Breast epithelium (tissue), 4 donors: ENCODE results near the gene HNRNPA0. TPM values are rescaled to one million over a fixed set of nuclear protein-coding genes. Genes with fewer than 3 reads are reported as not detected.
"Not testable (repeated sequence)": the region's sequence is repeated elsewhere in the genome, so short reads cannot be mapped to it uniquely, and the experiment has no call there.

Experiments
- DNase-seq, 2 donors: peaks; one replicate each; pipeline ENCODE4 v3.0.0-alpha.2; 2019; ENCODE audit warnings: low spot score in 2 of 2
- H3K27ac ChIP-seq, 2 donors: fragments of 200-600 bp; sonication (generic) in 1 of 2; one replicate each; pipeline ENCODE4 v1.5.1; 2016 to 2019; ENCODE audit warnings: mild to moderate bottlenecking in 1 of 2
- H3K27me3 ChIP-seq, 2 donors: fragments of 200-600 bp; sonication (generic) in 1 of 2; one replicate each; pipeline versions ENCODE4 v1.5.1 to v1.6.0; 2017 to 2019; ENCODE audit warnings: control low read depth in 1 of 2, mild to moderate bottlenecking in 1 of 2
- H3K36me3 ChIP-seq: fragments of 200-600 bp; one replicate; pipeline ENCODE4 v1.5.1; 2019
- H3K4me1 ChIP-seq, 2 donors: fragments of 200-600 bp; sonication (generic); one replicate each; pipeline ENCODE4 v1.5.1; 2016 to 2019; ENCODE audit warnings: control low read depth in 1 of 2
- H3K4me3 ChIP-seq, 3 donors: fragments of 200-600 bp; sonication (generic); 1 replicate in 2 of 3; 2 replicates in 1 of 3; pipeline ENCODE4 v1.5.1; 2016 to 2019; ENCODE audit warnings: mild to moderate bottlenecking in 3 of 3, moderate library complexity in 2 of 3
- H3K9me3 ChIP-seq, 2 donors: fragments of 200-600 bp; sonication (generic) in 1 of 2; one replicate each; pipeline ENCODE4 v1.5.1; 2016 to 2019; ENCODE audit warnings: control low read depth in 1 of 2
- CTCF ChIP-seq, 3 donors: fragments of 450-650 bp; IDR thresholded peaks; one replicate each; pipeline ENCODE4 v1.5.1; 2016 to 2017; ENCODE audit warnings: antibody characterized with exemption in 3 of 3, mild to moderate bottlenecking in 3 of 3, moderate library complexity in 3 of 3
- POLR2A ChIP-seq: fragments of 450-650 bp; IDR thresholded peaks from one replicate; pipeline ENCODE4 v1.6.1; 2016; ENCODE audit warnings: antibody characterized with exemption, mild to moderate bottlenecking, moderate library complexity
- POLR2AphosphoS5 ChIP-seq, 3 donors: sonication (generic); formaldehyde crosslinking; IDR thresholded peaks; one replicate each; pipeline ENCODE4 v1.6.1; 2017; ENCODE audit warnings: antibody characterized with exemption in 3 of 3
- intact Hi-C: fragments of 100-400 bp; cut with DNase I; formaldehyde crosslinking; loops from one replicate; pipeline ENCODE4 v1.15.1; 2023; ENCODE audit warnings: low total_unique reads
- total RNA-seq, 3 donors: library from RNA; depleted of rRNA; stranded (reverse); fragments of >200 nt; gene quantifications; one replicate each; pipeline ENCODE4 v1.1.0, GENCODE V29; 2016

The HNRNPA0 gene
- total RNA-seq, 3 donors from 2014 or later = 11.5 to 13.3 (median 11.8) TPM

- H3K27me3 ChIP-seq = no peaks in the 10 kb centered on the region
- TF ChIP-seq CTCF (IDR thresholded peaks at IDR 0.05) (no peak), POLR2A (no peak), POLR2AphosphoS5 (IDR thresholded peaks at IDR 0.05) (no peak)
- no peak overlapping the region for H3K4me3 ChIP-seq
- no peaks in the 10 kb centered on the region for H3K9me3 ChIP-seq
- intact Hi-C loops = loop anchor here (10.0 kb wide), 1 partner anchor 1560 kb away; no protein-coding TSS in a partner anchor
- no peaks in the 10 kb centered on the region for H3K36me3 ChIP-seq
- no peak overlapping the region for H3K27ac ChIP-seq
- no peaks in the 10 kb centered on the region for H3K4me1 ChIP-seq
- no peak for DNase-seq
Observed at GRCh38 chr5:137794863-137795262, 40.7 kb upstream of the HNRNPA0 start.

GRCh38 chr5:137792303-137792702 lies 38.1 kb upstream of the HNRNPA0 start:
- DNase-seq = no peak
- Histone ChIP-seq H3K36me3 (no peaks in the 10 kb centered on the region), H3K4me3 (no peak overlapping the region), H3K9me3 (no peaks in the 10 kb centered on the region), H3K4me1 (no peaks in the 10 kb centered on the region), H3K27me3 (no peaks in the 10 kb centered on the region), H3K27ac (no peak overlapping the region)
- TF ChIP-seq POLR2A = no peak
- TF ChIP-seq POLR2AphosphoS5 (IDR thresholded peaks at IDR 0.05) = no peak
- TF ChIP-seq CTCF (IDR thresholded peaks at IDR 0.05) = no peak
- intact Hi-C loops = loop anchor here (10.0 kb wide), 1 partner anchor 1558 kb away; no protein-coding TSS in a partner anchor

GRCh38 chr5:137791799-137792198 lies 37.6 kb upstream of the HNRNPA0 start:
- intact Hi-C loops = loop anchor here (10.0 kb wide), 1 partner anchor 1557 kb away; no protein-coding TSS in a partner anchor
- no peak overlapping the region for H3K27ac ChIP-seq
- no peaks in the 10 kb centered on the region for H3K27me3 ChIP-seq

GRCh38 chr5:137791387-137791786 lies 37.2 kb upstream of the HNRNPA0 start:
- Histone ChIP-seq H3K27me3 (no peaks in the 10 kb centered on the region), H3K4me3 (no peak overlapping the region), H3K4me1 (no peaks in the 10 kb centered on the region), H3K9me3 (no peaks in the 10 kb centered on the region), H3K36me3 (no peaks in the 10 kb centered on the region), H3K27ac (no peak overlapping the region)
- DNase-seq = no peak
- TF ChIP-seq POLR2A (no peak), POLR2AphosphoS5 (IDR thresholded peaks at IDR 0.05) (no peak), CTCF (IDR thresholded peaks at IDR 0.05) (no peak)
- intact Hi-C loops = loop anchor here (10.0 kb wide), 1 partner anchor 1557 kb away; no protein-coding TSS in a partner anchor

More at GRCh38 chr5:137791799-137792198, 37.6 kb upstream of the HNRNPA0 start:
- TF ChIP-seq CTCF (IDR thresholded peaks at IDR 0.05) = no peak
- TF ChIP-seq POLR2AphosphoS5 (IDR thresholded peaks at IDR 0.05) = no peak
- TF ChIP-seq POLR2A = no peak
- H3K9me3 ChIP-seq = no peaks in the 10 kb centered on the region
- no peak for DNase-seq
- no peaks in the 10 kb centered on the region for H3K36me3 ChIP-seq
- no peak overlapping the region for H3K4me3 ChIP-seq
- no peaks in the 10 kb centered on the region for H3K4me1 ChIP-seq

- H3K4me1 ChIP-seq, H3K27ac ChIP-seq, DNase-seq, H3K9me3 ChIP-seq, intact Hi-C loops, H3K36me3 ChIP-seq, H3K27me3 ChIP-seq, H3K4me3 ChIP-seq: not testable (repeated sequence)
Observed at GRCh38 chr5:137788560-137788959, 34.4 kb upstream of the HNRNPA0 start.
